Fibroblast of mammary gland (primary cell): ENCODE data around the gene B4GAT1.

Experiments used
- DNase-seq: peaks from one replicate; pipeline ENCODE4 v3.0.0-alpha.2; 2010; ENCODE audit warnings: low read depth
- H3K4me3 ChIP-seq: 2 replicates; pipeline ENCODE4 v1.5.1; 2011; ENCODE audit warnings: low read depth, mild to moderate bottlenecking, low read length, moderate library complexity; ENCODE audit not compliant: control insufficient read depth
- CTCF ChIP-seq: conservative IDR thresholded peaks from 2 replicates; pipeline ENCODE4 v1.5.1; 2011; ENCODE audit warnings: low read depth, low read length, inconsistent platforms; ENCODE audit not compliant: control insufficient read depth, insufficient read depth

B4GAT1 gene

GRCh38 chr11:66343176-66343575 is 4.3 kb downstream of the B4GAT1 start:
- H3K4me3 ChIP-seq: no peak overlapping the region
- no peak for DNase-seq
- no peak for TF ChIP-seq CTCF

- H3K4me3 ChIP-seq: no peak overlapping the region
- no peak for DNase-seq
- no peak for TF ChIP-seq CTCF
Observed at GRCh38 chr11:66341502-66342126, 5.8 kb downstream of the B4GAT1 start.

GRCh38 chr11:66340596-66341501 is 6.6 kb downstream of the B4GAT1 start:
- no peak for DNase-seq
- H3K4me3 ChIP-seq: no peak overlapping the region
- no peak for TF ChIP-seq CTCF

- DNase-seq: no peak
- TF ChIP-seq CTCF: no peak
- no peak overlapping the region for H3K4me3 ChIP-seq
Observed at GRCh38 chr11:66339686-66340483, 7.5 kb downstream of the B4GAT1 start.

- TF ChIP-seq CTCF: no peak
- H3K4me3 ChIP-seq: no peak overlapping the region
- no peak for DNase-seq
Observed at GRCh38 chr11:66339162-66339675, 8.2 kb downstream of the B4GAT1 start.
